Mesendoderm (in vitro differentiated cells): ENCODE measurements around the gene ADARB1.

Source experiments
- DNase-seq: peaks from one replicate; pipeline ENCODE4 v3.0.0; 2013
- H2AK5ac ChIP-seq: 2 replicates; pipeline ENCODE4 v1.6.1; 2013; ENCODE audit warnings: low read length, inconsistent platforms
- H2BK120ac ChIP-seq: 2 replicates; pipeline ENCODE4 v1.6.1; 2013; ENCODE audit warnings: low read depth, mild to moderate bottlenecking, low read length, moderate library complexity, mixed read lengths
- H2BK15ac ChIP-seq: replicated peaks from 2 replicates; pipeline ENCODE4 v1.6.1; 2013; ENCODE audit warnings: low read depth, mild to moderate bottlenecking, moderate library complexity
- H2BK5ac ChIP-seq: 2 replicates; pipeline ENCODE4 v1.6.1; 2013; ENCODE audit warnings: low read length, inconsistent platforms
- H3K18ac ChIP-seq: 2 replicates; pipeline ENCODE4 v1.6.1; 2013; ENCODE audit warnings: mild to moderate bottlenecking, low read length, mixed read lengths
- H3K23ac ChIP-seq: one replicate; pipeline ENCODE4 v1.6.1; 2013; ENCODE audit warnings: low read length
- H3K27ac ChIP-seq: 2 replicates; pipeline ENCODE4 v1.5.1; 2013; ENCODE audit warnings: low read depth, mild to moderate bottlenecking, inconsistent platforms, low read length, moderate library complexity
- H3K27me3 ChIP-seq: 2 replicates; pipeline ENCODE4 v1.6.1; 2013; ENCODE audit warnings: low read length, control low read depth, mild to moderate bottlenecking, inconsistent platforms; ENCODE audit not compliant: insufficient read depth, poor library complexity
- H3K36me3 ChIP-seq: 2 replicates; pipeline ENCODE4 v1.6.1; 2013; ENCODE audit warnings: low read length, inconsistent platforms; ENCODE audit not compliant: control insufficient read depth, insufficient read depth
- H3K4ac ChIP-seq: one replicate; pipeline ENCODE4 v1.6.1; 2013; ENCODE audit warnings: low read depth, mild to moderate bottlenecking, low read length, moderate library complexity
- H3K4me1 ChIP-seq: 2 replicates; pipeline ENCODE4 v1.6.1; 2013; ENCODE audit warnings: low read depth, low read length, inconsistent platforms; ENCODE audit not compliant: control insufficient read depth
- H3K4me2 ChIP-seq: 2 replicates; pipeline ENCODE4 v1.6.1; 2013; ENCODE audit warnings: low read length
- H3K4me3 ChIP-seq: 2 replicates; pipeline ENCODE4 v1.5.1; 2013; ENCODE audit warnings: mild to moderate bottlenecking, low read length
- H3K56ac ChIP-seq: one replicate; pipeline ENCODE4 v1.6.1; 2013; ENCODE audit warnings: low read length
- H3K79me1 ChIP-seq: 2 replicates; pipeline ENCODE4 v1.6.1; 2013; ENCODE audit warnings: low read length, inconsistent platforms
- H3K79me2 ChIP-seq: 2 replicates; pipeline ENCODE4 v1.6.1; 2013; ENCODE audit warnings: mild to moderate bottlenecking, low read length; ENCODE audit not compliant: control insufficient read depth, insufficient read depth
- H3K9ac ChIP-seq: 2 replicates; pipeline ENCODE4 v1.6.1; 2013; ENCODE audit warnings: low read length, inconsistent platforms
- H4K5ac ChIP-seq: one replicate; pipeline ENCODE4 v1.6.1; 2013; ENCODE audit warnings: low read length
- H4K8ac ChIP-seq: one replicate; pipeline ENCODE4 v1.6.1; 2013; ENCODE audit warnings: low read depth, mild to moderate bottlenecking, control low read depth, low read length, moderate library complexity
- WGBS: extraction: QIAGEN DNeasy Blood & Tissue Kit; methylation state at CpG from one replicate; pipeline ENCODE4 v1.1.7; 2013; ENCODE audit warnings: low lambda C conversion rate, missing lambda C conversion rate; ENCODE audit not compliant: insufficient coverage; ENCODE audit errors: extremely low coverage; 5-methylcytosine and 5-hydroxymethylcytosine counted together

The ADARB1 gene

GRCh38 chr21:45037986-45038385 lies 36.4 kb upstream of the ADARB1 start:
- Histone ChIP-seq H2AK5ac (no peak overlapping the region), H3K79me2 (no peaks in the 10 kb centered on the region), H3K27me3 (no peaks in the 10 kb centered on the region), H3K23ac (no peak overlapping the region), H3K18ac (no peak overlapping the region), H4K5ac (no peak overlapping the region), H3K4me3 (no peak overlapping the region), H2BK15ac (no peak overlapping the region), H3K56ac (no peak overlapping the region), H2BK120ac (no peak overlapping the region), H3K79me1 (no peaks in the 10 kb centered on the region), H3K4ac (no peak overlapping the region), H2BK5ac (no peak overlapping the region), H3K4me1 (no peaks in the 10 kb centered on the region), H3K4me2 (no peak overlapping the region), H3K36me3 (no peaks in the 10 kb centered on the region), H3K27ac (no peak overlapping the region), H4K8ac (no peak overlapping the region), H3K9ac (no peak overlapping the region)
- no peak for DNase-seq
- no CpG with 5 or more reads among the region's 9 CpGs for WGBS

DNA sequence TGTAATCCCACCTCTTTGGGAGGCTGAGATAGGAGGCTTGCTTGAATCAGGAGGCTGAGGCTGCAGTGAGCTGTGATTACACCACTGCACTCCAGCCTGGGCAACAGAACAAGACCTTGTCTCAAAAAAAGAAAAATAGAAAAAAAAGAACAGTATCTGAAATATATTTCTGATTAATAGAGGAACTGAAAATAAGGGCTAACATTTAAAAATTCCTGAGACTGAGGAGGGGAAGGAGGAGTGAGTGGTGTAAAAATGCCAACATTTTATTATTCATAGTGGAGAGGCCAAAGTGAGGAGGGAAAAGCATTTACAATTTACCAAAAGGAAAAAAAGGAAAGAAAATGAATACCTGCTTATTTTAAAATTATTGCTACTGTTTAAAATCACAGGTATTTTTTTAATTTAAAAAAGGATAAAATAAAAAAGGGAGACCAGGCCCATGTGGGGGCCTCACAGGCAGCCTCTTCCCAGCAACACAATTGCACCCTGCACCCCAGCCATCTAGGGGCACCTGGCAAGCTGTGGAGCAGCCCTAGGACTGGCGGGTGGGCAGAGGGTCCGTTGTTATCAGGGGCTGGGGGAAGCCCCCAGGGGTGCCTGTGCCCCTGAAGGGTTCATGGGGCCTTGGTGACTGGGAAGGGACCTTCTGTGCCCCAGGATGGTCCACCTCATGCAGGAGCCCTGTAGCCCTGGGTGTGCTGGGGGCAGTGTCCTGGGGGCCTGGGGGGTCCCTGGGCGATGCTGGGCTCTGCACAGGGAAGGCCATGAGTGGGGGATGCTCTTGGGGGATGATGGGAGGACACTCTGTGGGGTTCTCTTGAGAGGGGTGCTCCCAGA lies 34.8 kb upstream of the ADARB1 start:
- Histone ChIP-seq H3K9ac (no peak overlapping the region), H3K23ac (no peak overlapping the region), H3K4ac (no peak overlapping the region), H2AK5ac (no peak overlapping the region), H4K5ac (no peak overlapping the region), H2BK5ac (no peak overlapping the region), H3K4me1 (no peaks in the 10 kb centered on the region), H3K4me2 (no peak overlapping the region), H4K8ac (no peak overlapping the region), H3K27ac (no peak overlapping the region), H3K4me3 (no peak overlapping the region), H3K56ac (no peak overlapping the region), H2BK15ac (no peak overlapping the region), H3K79me1 (no peaks in the 10 kb centered on the region), H2BK120ac (no peak overlapping the region), H3K27me3 (no peaks in the 10 kb centered on the region), H3K79me2 (no peaks in the 10 kb centered on the region), H3K18ac (no peak overlapping the region), H3K36me3 (no peaks in the 10 kb centered on the region)
- no peak for DNase-seq
- no CpG with 5 or more reads among the region's 3 CpGs for WGBS

GRCh38 chr21:45040157-45040711 lies 34.1 kb upstream of the ADARB1 start:
- Histone ChIP-seq H3K4ac (no peak overlapping the region), H3K4me3 (no peak overlapping the region), H2BK120ac (no peak overlapping the region), H4K8ac (no peak overlapping the region), H3K79me1 (no peaks in the 10 kb centered on the region), H2BK15ac (no peak overlapping the region), H3K4me1 (no peaks in the 10 kb centered on the region), H3K23ac (no peak overlapping the region), H4K5ac (no peak overlapping the region), H3K4me2 (no peak overlapping the region), H3K27ac (no peak overlapping the region), H2AK5ac (no peak overlapping the region), H3K36me3 (no peaks in the 10 kb centered on the region), H3K79me2 (no peaks in the 10 kb centered on the region), H3K18ac (no peak overlapping the region), H3K27me3 (no peaks in the 10 kb centered on the region), H3K9ac (no peak overlapping the region), H3K56ac (no peak overlapping the region), H2BK5ac (no peak overlapping the region)
- no peak for DNase-seq
- WGBS, result no CpG with 5 or more reads among the region's 9 CpGs

DNA sequence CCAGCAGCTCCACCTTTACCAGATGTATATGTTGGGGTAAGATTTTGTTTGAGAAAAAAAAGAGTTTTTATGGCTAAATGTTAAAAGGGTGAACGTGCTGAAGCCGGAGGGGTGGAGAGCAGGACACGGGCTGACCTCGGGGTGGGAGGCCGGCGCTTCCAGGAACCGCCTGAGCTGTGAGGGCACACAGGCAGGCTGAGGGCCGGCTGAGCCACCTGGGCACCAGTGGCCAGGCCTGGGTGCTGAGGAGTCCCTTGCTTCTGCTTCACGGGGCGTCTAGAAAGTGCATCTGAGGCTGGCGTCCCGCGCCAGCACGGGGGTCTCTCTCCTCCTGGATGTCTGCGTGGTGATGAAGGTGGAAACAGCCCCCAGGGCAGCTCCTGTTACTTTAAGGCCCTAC lies 33.6 kb upstream of the ADARB1 start:
- Histone ChIP-seq H3K4me3 (no peak overlapping the region), H3K36me3 (no peaks in the 10 kb centered on the region), H3K4me2 (no peak overlapping the region), H2BK15ac (no peak overlapping the region), H2BK5ac (no peak overlapping the region), H3K4me1 (no peaks in the 10 kb centered on the region), H2AK5ac (no peak overlapping the region), H3K79me1 (no peaks in the 10 kb centered on the region), H3K56ac (no peak overlapping the region), H4K8ac (no peak overlapping the region), H3K4ac (no peak overlapping the region), H3K27ac (no peak overlapping the region), H3K18ac (no peak overlapping the region), H3K27me3 (no peaks in the 10 kb centered on the region), H3K79me2 (no peaks in the 10 kb centered on the region), H2BK120ac (no peak overlapping the region), H4K5ac (no peak overlapping the region), H3K23ac (no peak overlapping the region), H3K9ac (no peak overlapping the region)
- no CpG with 5 or more reads among the region's 15 CpGs for WGBS
- DNase-seq, result no peak

- Histone ChIP-seq H2AK5ac (no peak overlapping the region), H3K18ac (no peak overlapping the region), H3K23ac (no peak overlapping the region), H3K9ac (no peak overlapping the region), H3K27me3 (no peaks in the 10 kb centered on the region), H2BK120ac (no peak overlapping the region), H3K79me1 (no peaks in the 10 kb centered on the region), H3K56ac (no peak overlapping the region), H3K27ac (no peak overlapping the region), H2BK15ac (no peak overlapping the region), H3K4me2 (no peak overlapping the region), H3K79me2 (no peaks in the 10 kb centered on the region), H3K4ac (no peak overlapping the region), H4K5ac (no peak overlapping the region), H2BK5ac (no peak overlapping the region), H3K36me3 (no peaks in the 10 kb centered on the region), H3K4me1 (no peaks in the 10 kb centered on the region), H3K4me3 (no peak overlapping the region), H4K8ac (no peak overlapping the region)
- DNase-seq, result no peak
- WGBS, result no CpG with 5 or more reads among the region's 16 CpGs
Observed at GRCh38 chr21:45041351-45041805, 33.0 kb upstream of the ADARB1 start.
